Measurements from ENCODE around the gene UBE3A.
A peak's percentile ranks its signal among the peaks of the same experiment; 100 is the strongest.
"Not testable (repeated sequence)": the region's sequence is repeated elsewhere in the genome, so short reads cannot be mapped to it uniquely, and the experiment has no call there.

The UBE3A gene

DNA sequence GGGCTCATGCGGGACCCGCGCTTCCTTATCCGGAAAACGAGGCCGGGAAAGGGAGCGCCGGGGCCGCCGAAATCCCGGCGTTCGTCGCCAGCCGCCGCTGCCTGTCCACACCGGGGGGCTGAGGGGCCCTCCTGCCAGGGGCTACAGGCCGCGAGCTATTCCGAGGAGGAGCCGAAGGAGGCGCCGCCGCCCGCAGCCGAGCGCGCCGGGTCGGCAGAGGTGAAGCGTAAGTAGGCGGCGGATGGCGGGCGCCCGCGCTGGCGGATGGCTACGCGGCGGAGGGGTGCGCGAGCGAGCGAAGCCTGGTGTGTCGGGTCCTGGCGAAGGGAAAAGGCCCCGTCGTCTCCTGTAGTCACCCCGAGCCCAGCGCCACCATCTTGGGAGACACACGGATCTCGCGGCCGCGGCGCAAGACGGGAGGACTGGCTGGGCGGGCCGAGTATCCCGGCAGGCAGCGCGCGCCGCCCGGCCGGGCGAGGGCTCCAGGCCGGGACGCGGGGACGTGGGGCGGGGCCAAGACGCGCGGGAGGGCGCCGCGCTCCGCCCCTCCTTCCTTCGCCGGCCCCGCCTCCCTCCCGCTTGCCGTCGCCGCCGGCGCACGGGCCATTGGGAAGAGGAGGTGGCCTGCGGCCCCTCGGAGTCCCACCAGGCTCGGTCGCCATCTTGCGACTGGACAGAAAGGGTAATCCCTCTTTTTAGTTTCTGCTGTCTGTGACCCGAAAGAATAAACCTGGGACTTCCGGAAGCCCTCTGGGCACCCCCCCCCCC lies at the start of gene UBE3A:
Gene UBE3A (minus strand): TSS at position 424 of the 768 bp plus-strand sequence. CDS start 29,917 bp downstream, outside the sequence.
- peak; percentile 74 to 82 (median 77) for DNase-seq (ENCODE audit: low read depth in 3 of 3)

DNA sequence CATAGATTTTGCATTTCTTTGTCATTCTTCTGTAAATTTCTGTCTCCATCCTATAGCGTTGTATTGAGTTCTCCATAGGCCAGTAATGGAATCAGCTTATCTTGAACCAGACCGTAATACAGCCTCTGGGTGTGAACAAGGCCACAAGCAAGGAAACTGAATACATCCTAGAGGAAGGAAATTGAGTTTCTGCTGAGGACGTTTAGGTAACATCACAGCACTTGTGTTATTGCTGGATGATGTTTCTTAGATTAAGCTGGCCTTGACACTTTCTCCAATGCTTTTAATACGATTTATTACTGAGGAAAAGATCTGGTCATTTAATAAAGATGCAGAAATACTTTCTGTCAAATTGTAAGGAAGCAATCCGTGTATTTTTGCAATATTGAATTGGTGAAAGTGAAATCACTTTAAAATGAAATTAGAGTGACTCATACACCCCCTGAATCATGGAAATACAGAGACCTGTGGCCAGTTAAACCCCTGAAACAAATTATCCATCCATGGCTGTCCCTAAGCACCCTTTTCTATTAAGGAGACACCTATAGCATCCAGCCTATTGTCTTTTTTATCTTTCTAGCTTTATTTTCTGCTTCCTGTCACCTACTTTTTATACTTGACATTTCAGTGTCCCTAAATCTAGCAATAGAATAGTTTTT lies 48.5 kb upstream of the UBE3A start:
- DNase-seq (ENCODE audit: low read depth in 3 of 3) = no peak

GRCh38 chr15:25486051-25486450 lies 47.2 kb upstream of the UBE3A start:
- no peak for DNase-seq (ENCODE audit: low read depth in 3 of 3)

DNA sequence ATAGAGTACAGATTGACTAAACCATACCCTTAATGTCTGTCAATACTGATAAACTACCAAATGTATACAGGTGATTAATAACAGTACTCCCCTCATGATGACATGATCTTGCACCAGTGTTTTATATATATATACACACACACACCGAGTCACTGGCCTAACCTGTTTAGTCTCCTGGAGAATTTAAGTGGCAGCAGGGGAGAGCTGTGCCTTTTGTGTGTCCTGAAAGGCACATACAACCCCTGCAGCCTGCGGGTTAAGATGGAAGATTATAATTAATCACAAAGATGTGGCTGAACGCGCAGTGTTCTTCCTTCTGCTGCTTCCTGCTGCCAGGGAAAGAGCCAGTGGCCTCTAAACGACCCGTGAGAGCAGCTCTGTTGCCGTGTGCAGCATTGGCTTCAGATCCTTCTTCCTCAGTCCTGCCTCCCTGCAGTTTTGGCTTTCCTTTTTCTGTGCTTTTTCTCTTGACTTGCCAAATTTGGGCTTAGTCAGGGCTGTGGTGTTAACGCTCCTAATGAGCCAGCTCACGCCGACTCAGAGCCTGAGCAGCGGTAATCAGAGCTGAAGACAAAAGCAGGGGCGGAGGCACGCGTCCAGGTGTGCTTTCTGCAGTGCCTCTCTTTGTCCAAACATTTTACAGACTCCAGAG lies 42.5 kb upstream of the UBE3A start:
- no peak for DNase-seq (ENCODE audit: low read depth in 3 of 3)

DNA sequence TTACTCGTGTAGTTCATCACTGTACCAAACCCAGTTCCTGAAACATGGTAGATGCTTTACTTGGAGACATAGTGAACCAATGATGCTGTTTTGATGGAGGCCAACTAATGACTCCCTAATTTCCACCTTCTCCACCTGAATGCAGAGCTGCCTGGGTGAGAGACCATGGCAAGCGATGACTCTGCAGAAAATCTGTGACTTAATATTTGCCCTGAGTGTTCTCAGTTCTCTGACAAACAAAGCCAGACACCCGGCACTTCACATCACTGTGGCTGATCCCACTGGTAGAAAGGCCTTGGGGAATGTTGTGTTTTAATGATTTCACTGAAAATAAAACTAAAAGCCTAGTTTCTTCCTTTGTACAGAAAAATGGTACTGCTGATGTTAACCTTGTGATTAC lies 39.5 kb upstream of the UBE3A start:
- no peak for DNase-seq (ENCODE audit: low read depth in 3 of 3)

DNA sequence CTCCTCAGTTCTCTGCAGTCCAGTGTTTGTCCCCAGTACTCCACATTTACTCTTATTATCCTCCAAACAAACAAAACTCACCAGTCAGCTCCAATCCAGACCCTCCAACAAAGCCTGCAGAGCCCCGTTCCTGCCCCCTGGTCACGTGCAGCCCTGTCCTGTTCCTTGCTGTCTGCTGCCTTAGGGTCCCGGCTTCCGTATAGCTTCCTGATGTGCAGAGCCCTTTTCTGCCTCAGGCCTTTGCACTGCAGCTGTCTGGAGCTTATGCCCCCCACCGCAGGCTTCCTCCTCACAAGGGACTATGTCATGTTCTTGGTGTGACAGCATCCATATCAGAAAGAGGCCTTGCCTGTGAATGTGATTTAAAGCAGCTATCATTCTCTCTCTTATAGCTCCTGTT lies 39.0 kb upstream of the UBE3A start:
- DNase-seq (ENCODE audit: low read depth in 3 of 3) = no peak

DNA sequence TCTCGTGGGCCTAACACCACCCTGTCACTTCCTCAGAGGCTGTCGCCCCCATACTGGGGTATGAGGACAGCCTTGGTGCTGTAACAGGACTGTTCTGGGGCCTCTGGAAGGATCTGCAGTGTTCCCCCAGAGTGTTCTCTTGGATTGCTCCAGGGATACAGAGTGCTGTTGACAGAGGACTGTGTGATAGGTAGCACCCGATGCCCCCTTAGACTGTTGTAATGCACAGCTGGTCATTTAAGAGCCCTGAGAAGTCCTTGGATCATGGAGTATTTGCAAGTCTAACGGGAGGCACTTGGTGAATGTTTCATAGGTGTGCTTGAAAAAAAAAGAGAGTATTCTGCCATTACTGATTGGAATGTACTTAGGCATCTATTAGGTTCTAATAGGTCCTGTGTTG lies 35.4 kb upstream of the UBE3A start:
- no peak for DNase-seq (ENCODE audit: low read depth in 3 of 3)

DNA sequence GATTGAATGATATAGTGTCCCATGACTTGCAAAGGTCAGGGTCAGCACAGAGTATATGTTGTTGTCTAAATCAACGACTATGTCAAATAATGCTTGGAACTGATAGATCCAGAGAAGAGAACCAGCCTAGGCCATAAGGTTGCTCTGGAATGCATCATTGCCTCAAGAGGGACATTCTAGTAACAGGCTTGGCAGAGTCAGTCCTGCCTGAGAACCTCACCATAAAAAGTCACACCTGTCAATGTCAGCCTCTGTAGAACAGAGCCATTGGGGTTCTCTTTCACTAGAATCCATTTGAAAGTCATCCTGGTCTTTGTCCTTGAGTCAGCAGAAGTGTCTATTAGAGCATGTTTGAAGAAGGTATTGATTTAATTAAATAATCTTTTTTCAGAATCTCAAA lies 31.4 kb upstream of the UBE3A start:
- no peak for DNase-seq (ENCODE audit: low read depth in 3 of 3)

GRCh38 chr15:25469377-25469776 lies 30.6 kb upstream of the UBE3A start:
- no peak for DNase-seq (ENCODE audit: low read depth in 3 of 3)

DNA sequence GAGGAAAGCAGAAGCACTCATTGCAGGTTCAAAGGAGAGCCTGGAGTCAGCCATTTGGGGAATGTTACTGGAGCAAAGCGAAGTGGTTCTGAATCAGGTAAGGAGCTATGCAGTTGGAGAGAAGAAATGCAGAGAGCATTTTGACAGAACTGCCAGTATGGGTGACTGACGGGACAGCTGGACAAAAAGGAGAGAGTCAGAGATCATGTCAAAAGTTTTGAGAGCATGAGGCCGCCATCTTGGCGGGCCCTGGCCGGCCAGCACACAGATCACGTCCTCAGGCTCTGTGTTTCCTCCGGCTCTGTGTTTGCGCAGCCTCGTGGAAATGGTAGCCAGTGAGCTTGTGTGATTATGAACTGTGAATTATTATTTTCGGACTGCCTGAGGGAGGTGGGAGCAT lies 29.8 kb upstream of the UBE3A start:
- no peak for DNase-seq (ENCODE audit: low read depth in 3 of 3)

DNA sequence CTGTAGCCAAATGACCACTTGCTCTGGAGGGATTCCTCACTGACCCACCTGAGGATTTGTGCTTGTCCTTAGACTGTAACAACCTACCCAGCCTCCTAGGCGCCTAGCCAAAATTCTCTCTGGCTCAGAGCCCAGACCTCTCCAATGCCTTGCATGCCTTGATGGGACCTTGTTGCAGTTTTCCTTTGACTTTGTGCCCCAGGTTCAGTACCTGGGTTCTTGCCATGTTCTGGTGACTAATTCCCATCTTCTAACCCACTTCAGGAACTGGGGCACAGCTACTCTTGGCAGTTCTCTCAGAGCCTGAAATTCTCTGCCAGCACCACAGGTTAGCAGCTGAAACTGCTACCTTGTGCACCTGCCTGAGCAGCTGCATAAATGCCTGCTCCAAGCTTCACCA lies 27.0 kb upstream of the UBE3A start:
- DNase-seq (ENCODE audit: low read depth in 3 of 3) = no peak

DNA sequence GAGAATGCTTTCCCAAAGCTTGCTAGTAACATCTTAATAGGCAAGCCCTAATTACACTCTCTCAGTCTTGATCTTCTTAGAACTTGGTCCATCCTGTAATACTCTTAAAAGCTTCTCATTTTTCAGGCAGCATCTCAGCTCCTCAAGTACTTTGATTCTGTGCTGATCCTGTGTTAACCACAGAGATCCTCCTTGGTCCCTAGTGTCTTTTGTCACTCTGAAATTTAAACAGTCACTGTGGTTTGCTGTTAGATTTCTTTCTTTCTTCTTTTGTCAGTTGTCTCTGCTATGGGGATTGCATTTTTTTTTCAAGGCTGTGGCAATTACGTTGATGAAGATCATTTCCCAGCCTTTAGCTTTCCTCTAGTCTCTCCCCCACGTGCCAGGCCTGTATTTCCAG lies 26.0 kb upstream of the UBE3A start:
- DNase-seq (ENCODE audit: low read depth in 3 of 3) = no peak

GRCh38 chr15:25464383-25464782 lies 25.6 kb upstream of the UBE3A start:
- DNase-seq (ENCODE audit: low read depth in 3 of 3) = no peak

GRCh38 chr15:25456196-25456595 lies 17.4 kb upstream of the UBE3A start:
- DNase-seq (ENCODE audit: low read depth in 3 of 3) = no peak

- DNase-seq (ENCODE audit: low read depth in 3 of 3) = no peak
These were observed 16.4 kb upstream of the UBE3A start for GRCh38 chr15:25455226-25455625.

- DNase-seq (ENCODE audit: low read depth in 3 of 3) = no peak
These were observed 15.9 kb upstream of the UBE3A start for GRCh38 chr15:25454771-25455170.

DNA sequence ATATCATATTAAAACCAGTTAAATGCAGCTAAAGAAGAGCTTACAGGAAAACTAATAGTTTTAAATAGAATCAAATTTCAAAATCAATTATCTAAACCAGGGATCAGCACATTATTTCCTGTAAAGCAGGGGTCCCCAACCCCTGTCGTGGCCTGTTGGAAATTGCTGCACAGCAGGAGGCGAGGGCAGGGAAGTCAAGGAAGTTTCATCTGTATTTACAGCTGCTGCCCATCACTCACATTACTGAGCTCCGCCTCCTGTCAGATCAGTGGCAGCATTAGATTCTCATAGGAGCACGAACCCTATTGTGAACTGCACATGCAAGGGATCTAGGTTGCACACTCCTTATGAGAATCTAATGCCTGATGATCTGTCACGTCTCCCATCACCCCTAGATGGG lies 14.4 kb upstream of the UBE3A start:
- DNase-seq (ENCODE audit: low read depth in 3 of 3) = not testable (repeated sequence)

DNA sequence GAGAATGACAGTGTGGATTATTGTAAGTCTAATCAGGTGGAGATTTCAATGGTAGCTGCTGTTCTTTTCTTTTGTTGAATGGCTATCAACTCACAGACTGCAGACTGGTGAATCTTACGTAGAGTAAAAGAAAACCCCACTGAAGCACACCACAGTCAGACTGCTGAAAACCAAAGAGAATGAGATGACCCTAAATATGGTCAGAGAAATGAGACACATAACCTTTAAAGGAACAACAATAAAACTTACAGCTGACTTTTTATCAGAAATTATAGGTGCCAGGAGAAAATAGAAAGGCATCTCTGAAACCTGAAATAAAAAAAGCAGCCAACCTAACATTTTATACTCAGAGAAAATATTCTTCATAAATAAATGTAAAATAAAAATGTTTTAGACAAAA lies 12.7 kb upstream of the UBE3A start:
- no peak for DNase-seq (ENCODE audit: low read depth in 3 of 3)

GRCh38 chr15:25450163-25450562 lies 11.3 kb upstream of the UBE3A start:
- no peak for DNase-seq (ENCODE audit: low read depth in 3 of 3)

- no peak for DNase-seq (ENCODE audit: low read depth in 3 of 3)
These were observed 7.3 kb upstream of the UBE3A start for GRCh38 chr15:25446076-25446475.

- no peak for DNase-seq (ENCODE audit: low read depth in 3 of 3)
These were observed 6.6 kb upstream of the UBE3A start for GRCh38 chr15:25445412-25445811.

- DNase-seq (ENCODE audit: low read depth in 3 of 3) = no peak
These were observed 2.3 kb upstream of the UBE3A start for GRCh38 chr15:25441111-25441510.

GRCh38 chr15:25439369-25439836 lies 579 bp upstream of the UBE3A start:
- no peak for DNase-seq (ENCODE audit: low read depth in 3 of 3)

All from stimulated activated CD4-positive, alpha-beta T cell treated with anti-CD3 and anti-CD28 coated beads, TNF-alpha, amount 100 ng/mL, for 24 hours (primary cell).